Stimulated activated naive CD8-positive, alpha-beta T cell treated with anti-CD3 and anti-CD28 coated beads, Interleukin-15, Interleukin-2, amounts not matched to agents 100 ng/mL and 50 ng/mL, for 24 hours (primary cell): ENCODE results near the gene LETM1.

Experiments
- H3K27ac Mint-ChIP-seq: one replicate; pipeline ENCODE4 v1.8.0; 2021; ENCODE audit warnings: mild to moderate bottlenecking, mixed read lengths
- H3K27me3 Mint-ChIP-seq: one replicate; pipeline ENCODE4 v1.8.0; 2021; ENCODE audit warnings: mixed read lengths
- H3K36me3 Mint-ChIP-seq: one replicate; pipeline ENCODE4 v1.8.0; 2021; ENCODE audit warnings: low read depth, mixed read lengths
- H3K4me1 Mint-ChIP-seq: one replicate; pipeline ENCODE4 v1.8.0; 2021; ENCODE audit warnings: low read depth, mixed read lengths
- H3K4me3 Mint-ChIP-seq: one replicate; pipeline ENCODE4 v1.8.0; 2021; ENCODE audit warnings: mild to moderate bottlenecking, mixed read lengths
- H3K9me3 Mint-ChIP-seq: one replicate; pipeline ENCODE4 v1.8.0; 2021; ENCODE audit warnings: mixed read lengths

The LETM1 gene

DNA sequence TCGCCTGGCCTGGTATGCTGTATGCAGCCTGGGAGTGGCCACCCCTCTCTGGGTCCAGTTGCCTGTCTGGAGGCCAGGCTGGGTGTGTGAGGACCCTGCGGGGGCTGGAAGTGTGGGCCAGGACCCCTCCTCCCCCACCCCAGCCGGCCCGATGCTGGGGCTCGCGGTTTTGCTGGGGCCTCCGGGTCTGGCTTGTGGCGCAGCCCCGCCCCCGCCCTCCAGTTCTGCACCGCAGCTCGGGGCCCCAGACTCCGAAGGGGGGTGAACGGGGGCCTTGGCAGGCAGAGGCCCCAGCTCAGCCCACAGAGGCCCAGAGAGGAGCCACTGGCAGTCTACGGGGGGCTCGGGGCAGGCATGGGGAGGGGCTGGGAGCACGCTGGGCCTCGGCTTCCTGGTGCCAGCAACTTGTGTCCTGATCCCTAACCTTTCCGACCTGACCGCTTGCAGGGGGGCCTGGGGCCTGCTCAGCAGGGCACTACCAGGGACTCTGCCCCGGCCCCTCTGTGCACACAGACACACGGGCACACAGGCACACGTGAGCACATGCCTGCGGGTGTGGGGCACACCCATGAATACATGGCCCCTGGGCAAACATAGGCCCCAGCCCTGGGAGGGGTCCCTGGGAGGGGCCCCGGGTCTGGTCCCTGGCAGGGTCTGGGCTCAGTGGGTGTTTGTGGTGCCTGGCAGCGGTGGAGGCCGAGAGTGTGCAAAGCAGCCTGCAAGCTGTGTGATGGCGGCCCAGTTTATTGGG is 84.2 kb downstream of the LETM1 start:
- Mint-ChIP-seq H3K27ac (no peak overlapping the region), H3K4me3 (no peak overlapping the region), H3K4me1 (peaks cover 3% of the 10 kb centered on the region), H3K36me3 (no peaks in the 10 kb centered on the region), H3K9me3 (no peaks in the 10 kb centered on the region), H3K27me3 (peaks cover 4% of the 10 kb centered on the region)

GRCh38 chr4:1770791-1771231 is 85.1 kb downstream of the LETM1 start:
- Mint-ChIP-seq H3K4me3 (no peak overlapping the region), H3K9me3 (no peaks in the 10 kb centered on the region), H3K27me3 (peaks cover 4% of the 10 kb centered on the region)

DNA sequence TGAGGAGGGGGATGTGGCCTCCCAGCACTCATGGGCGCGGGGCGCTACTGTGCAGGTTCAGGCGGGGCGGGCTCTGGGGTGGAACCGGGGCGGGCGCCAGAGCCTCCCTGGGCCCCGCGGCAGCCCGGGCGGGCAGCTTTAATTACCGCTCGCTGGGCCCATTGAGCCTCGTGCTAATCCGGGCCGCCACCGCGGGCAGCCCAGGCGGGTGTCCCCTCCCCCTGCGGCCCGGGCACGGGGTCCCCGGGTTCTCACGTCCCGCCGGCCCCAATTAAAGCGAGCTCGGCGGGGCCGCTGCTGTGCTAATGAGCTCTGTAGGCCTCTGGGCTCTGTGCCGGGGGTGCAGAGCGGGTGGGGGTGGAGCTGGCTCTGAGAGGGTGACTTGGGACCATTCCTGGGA is 85.7 kb downstream of the LETM1 start:
- Mint-ChIP-seq H3K27ac (no peak overlapping the region), H3K4me3 (no peak overlapping the region), H3K36me3 (no peaks in the 10 kb centered on the region), H3K27me3 (peaks cover 9% of the 10 kb centered on the region), H3K9me3 (no peaks in the 10 kb centered on the region), H3K4me1 (peaks cover 3% of the 10 kb centered on the region)

More at GRCh38 chr4:1770791-1771231, 85.1 kb downstream of the LETM1 start:
- Mint-ChIP-seq H3K4me1 (peaks cover 3% of the 10 kb centered on the region), H3K27ac (no peak overlapping the region), H3K36me3 (no peaks in the 10 kb centered on the region)

DNA sequence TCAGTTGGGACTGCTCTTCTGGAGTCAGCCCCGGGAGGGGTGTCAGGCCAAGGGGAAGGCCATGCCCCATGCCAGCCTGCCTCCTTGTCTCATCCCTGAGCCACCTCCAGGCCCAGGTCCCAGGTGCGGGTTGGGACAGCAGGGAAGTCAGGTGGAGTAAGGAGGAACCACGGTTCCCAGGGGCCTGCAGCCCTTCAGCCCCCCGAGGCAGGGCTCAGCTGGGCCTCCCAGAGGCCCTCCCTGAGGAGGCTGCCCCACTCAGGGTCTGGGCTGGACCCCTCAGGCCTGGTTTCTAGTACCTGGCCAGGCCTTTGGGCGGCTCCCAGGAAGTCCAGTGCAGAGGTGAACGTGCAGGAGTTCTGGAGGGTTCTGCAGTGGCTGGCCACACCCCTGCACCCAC is 86.3 kb downstream of the LETM1 start:
- Mint-ChIP-seq H3K27ac (no peak overlapping the region), H3K4me3 (no peak overlapping the region), H3K27me3 (peaks cover 9% of the 10 kb centered on the region), H3K36me3 (no peaks in the 10 kb centered on the region), H3K9me3 (no peaks in the 10 kb centered on the region), H3K4me1 (peaks cover 3% of the 10 kb centered on the region)

DNA sequence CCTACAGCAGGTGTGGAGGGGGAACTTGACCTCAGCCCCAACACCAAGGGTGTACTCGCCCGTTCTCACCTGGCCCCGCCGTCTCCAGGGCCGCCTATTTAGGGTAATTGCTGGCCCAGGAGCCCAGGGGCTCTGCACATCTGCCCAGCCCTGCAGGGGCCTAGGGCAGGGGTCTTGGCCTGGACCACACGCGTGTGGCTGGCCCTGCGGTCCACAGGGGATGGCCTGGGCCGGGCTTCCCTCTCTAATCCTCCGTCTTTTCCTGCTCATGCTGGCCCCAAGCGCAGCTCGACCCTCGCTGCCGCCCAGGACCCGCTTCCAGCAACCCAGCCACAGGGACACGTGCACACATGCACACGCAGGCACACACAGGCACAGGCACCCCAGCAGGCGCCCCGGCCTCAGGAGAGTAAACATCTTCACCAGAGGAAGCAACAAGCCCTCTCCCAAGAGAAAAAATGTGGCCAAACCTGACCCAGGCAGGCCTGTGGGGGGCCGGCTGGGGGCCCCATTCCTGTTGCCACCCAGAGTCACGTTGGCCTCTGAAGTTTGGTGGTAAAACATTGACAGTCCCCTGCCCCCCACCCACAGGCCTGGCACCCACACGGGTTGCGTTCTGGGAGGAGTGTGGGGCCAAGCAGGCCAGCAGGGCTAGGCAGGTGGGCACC is 87.5 kb downstream of the LETM1 start:
- peak overlapping the region; percentile 10 for H3K4me3 Mint-ChIP-seq
- H3K27me3 Mint-ChIP-seq = peaks cover 9% of the 10 kb centered on the region
- H3K4me1 Mint-ChIP-seq = peaks cover 3% of the 10 kb centered on the region
- no peaks in the 10 kb centered on the region for H3K9me3 Mint-ChIP-seq
- no peak overlapping the region for H3K27ac Mint-ChIP-seq
- no peaks in the 10 kb centered on the region for H3K36me3 Mint-ChIP-seq

DNA sequence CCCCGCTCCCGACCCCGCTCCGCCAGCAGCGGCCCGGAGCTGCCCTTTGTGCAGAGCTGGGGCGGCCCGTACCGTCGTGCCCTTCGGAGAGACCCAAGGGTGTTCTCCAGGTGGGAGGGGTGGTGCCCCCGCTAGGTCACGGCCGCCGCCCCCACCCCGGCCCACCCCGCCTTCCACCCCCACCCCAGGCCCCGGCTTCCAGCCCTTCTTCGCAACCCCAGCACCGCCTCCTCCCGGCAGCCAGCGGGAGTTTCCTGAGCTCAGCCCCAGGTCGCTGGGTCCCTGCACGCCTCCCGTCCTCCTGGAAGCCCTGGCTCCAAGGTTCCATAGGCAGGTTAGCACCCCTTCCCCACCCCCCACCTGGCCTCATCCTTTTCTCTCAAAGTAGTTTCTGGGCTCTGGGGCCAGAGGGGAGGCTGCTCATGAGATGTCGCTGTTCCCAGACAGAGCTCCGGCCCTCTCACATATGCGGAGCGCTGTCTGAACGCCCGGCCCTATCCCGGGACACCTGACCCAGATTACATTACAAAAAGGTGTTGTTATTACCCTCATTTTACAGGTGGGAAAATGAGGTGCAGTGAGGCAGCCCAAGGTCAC is 88.1 kb downstream of the LETM1 start:
- H3K27ac Mint-ChIP-seq = no peak overlapping the region
- H3K9me3 Mint-ChIP-seq = no peaks in the 10 kb centered on the region
- H3K4me1 Mint-ChIP-seq = peaks cover 3% of the 10 kb centered on the region
- peak overlapping the region; percentile 10 for H3K4me3 Mint-ChIP-seq
- no peaks in the 10 kb centered on the region for H3K36me3 Mint-ChIP-seq
- peaks cover 9% of the 10 kb centered on the region for H3K27me3 Mint-ChIP-seq

DNA sequence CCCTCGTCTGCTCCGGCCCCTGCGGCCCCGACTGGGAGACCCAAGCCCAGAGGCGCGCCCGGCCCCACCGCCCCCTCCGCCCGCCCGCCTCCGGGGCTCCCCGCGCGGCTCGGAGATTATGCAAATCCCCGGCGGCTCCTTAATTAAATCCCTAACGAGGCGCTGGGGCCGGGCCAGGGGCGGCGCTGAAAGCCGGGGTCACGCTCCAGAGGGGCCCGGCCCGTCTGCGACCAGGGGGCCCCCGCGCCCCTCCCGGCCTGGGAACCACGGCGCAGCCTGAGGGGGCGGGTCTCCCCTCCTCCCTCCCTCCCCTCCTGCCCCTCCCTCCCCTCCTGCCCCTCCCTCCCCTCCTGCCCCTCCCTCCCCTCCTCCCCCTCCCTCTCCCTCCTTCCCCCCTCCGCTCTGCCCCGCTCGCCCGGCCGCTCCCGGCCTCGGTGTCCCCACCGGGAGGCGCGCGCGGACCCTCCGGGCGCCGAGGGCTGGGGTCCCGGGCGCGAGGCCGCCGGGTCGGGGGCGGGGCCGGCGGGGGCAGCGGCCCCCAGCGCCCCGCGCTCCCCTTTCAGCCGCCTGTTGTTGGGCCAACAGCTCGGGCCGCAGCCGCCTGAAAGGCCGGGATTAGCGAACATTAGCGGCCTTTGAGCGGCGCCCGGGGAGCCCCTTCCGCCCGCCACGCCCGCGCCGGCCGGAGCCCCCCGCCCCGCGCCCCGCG is 88.7 kb downstream of the LETM1 start:
- Mint-ChIP-seq H3K9me3 (no peaks in the 10 kb centered on the region), H3K4me1 (peaks cover 3% of the 10 kb centered on the region), H3K4me3 (no peak overlapping the region), H3K36me3 (no peaks in the 10 kb centered on the region), H3K27me3 (peaks cover 9% of the 10 kb centered on the region), H3K27ac (no peak overlapping the region)

DNA sequence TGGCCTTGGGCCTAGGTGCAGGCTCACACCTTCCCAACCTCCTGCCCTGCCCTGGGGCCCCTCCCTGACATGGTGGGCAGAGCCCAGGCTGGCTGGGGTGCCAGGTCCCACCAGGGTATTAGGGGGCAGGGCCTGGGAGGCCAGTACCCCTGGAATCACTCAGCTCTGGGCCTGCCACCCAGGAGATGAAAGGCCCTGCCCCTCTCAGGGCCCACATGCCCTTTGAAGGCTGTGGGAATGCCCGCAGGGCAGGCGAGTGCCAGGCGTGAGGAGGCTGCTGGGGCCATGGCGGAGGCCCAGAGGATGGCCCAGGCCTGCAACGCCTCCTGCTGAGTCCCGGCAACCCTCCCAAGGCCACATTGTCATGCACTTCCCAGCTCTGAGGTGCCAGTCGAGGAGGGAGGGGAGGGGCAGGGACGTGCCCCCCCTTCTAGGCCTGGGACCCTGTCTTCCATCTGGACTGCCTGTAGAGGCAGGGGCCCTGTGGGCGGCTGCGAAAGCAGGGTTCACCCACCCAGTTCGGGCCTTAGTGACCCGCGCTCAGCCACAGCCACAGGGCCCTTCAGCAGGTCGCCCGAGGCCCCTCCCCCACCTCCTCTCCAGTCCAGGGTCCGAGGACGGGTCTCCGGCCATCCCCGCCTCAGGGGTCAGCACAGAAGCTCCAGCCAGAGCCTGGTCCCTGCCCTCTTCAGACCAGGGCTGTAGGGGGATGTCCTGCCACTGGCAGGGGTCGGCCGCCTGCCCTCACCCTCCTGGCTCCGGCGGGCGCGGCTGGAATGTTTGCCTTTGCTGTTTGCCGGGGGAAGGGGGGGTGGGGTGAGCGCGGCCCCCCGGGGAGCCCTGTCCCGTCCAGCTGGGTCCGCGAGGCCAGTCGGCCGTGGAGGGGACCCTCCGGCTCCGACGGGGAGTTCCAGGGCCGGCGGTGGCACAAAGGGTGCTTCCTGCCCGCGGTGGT is 89.6 kb downstream of the LETM1 start:
- Mint-ChIP-seq H3K9me3 (no peaks in the 10 kb centered on the region), H3K4me3 (no peak overlapping the region), H3K27me3 (peaks cover 9% of the 10 kb centered on the region), H3K4me1 (no peaks in the 10 kb centered on the region), H3K36me3 (no peaks in the 10 kb centered on the region), H3K27ac (no peak overlapping the region)

GRCh38 chr4:1765409-1766072 is 90.4 kb downstream of the LETM1 start:
- no peak overlapping the region for H3K4me3 Mint-ChIP-seq
- no peaks in the 10 kb centered on the region for H3K36me3 Mint-ChIP-seq
- H3K9me3 Mint-ChIP-seq = no peaks in the 10 kb centered on the region
- H3K27me3 Mint-ChIP-seq = peaks cover 9% of the 10 kb centered on the region
- H3K4me1 Mint-ChIP-seq = no peaks in the 10 kb centered on the region
- H3K27ac Mint-ChIP-seq = no peak overlapping the region

GRCh38 chr4:1764670-1765069 is 91.3 kb downstream of the LETM1 start:
- no peak overlapping the region for H3K27ac Mint-ChIP-seq
- no peak overlapping the region for H3K4me3 Mint-ChIP-seq
- H3K27me3 Mint-ChIP-seq = peaks cover 9% of the 10 kb centered on the region
- H3K9me3 Mint-ChIP-seq = no peaks in the 10 kb centered on the region
- H3K36me3 Mint-ChIP-seq = no peaks in the 10 kb centered on the region
- no peaks in the 10 kb centered on the region for H3K4me1 Mint-ChIP-seq

GRCh38 chr4:1763550-1764080 is 92.3 kb downstream of the LETM1 start:
- H3K27ac Mint-ChIP-seq = no peak overlapping the region
- no peaks in the 10 kb centered on the region for H3K36me3 Mint-ChIP-seq
- no peak overlapping the region for H3K4me3 Mint-ChIP-seq
- H3K4me1 Mint-ChIP-seq = no peaks in the 10 kb centered on the region
- H3K27me3 Mint-ChIP-seq = peaks cover 8% of the 10 kb centered on the region
- H3K9me3 Mint-ChIP-seq = no peaks in the 10 kb centered on the region

GRCh38 chr4:1763070-1763549 is 92.8 kb downstream of the LETM1 start:
- Mint-ChIP-seq H3K4me1 (no peaks in the 10 kb centered on the region), H3K27ac (no peak overlapping the region), H3K4me3 (no peak overlapping the region), H3K9me3 (no peaks in the 10 kb centered on the region), H3K36me3 (no peaks in the 10 kb centered on the region), H3K27me3 (peaks cover 5% of the 10 kb centered on the region)

GRCh38 chr4:1762264-1763010 is 93.5 kb downstream of the LETM1 start:
- no peaks in the 10 kb centered on the region for H3K4me1 Mint-ChIP-seq
- no peaks in the 10 kb centered on the region for H3K36me3 Mint-ChIP-seq
- H3K27me3 Mint-ChIP-seq = peaks cover 5% of the 10 kb centered on the region
- no peaks in the 10 kb centered on the region for H3K9me3 Mint-ChIP-seq
- H3K27ac Mint-ChIP-seq = no peak overlapping the region
- H3K4me3 Mint-ChIP-seq = no peak overlapping the region
